Endothelial cell of umbilical vein (primary cell): ENCODE data around the gene EPS8L2. TPM values are rescaled to one million over a fixed set of nuclear protein-coding genes. Genes with fewer than 3 reads are reported as not detected.

ENCODE experiments used
- BruUV-seq: library from RNA; stranded (reverse); fragments of 400-500 nt; replicated peaks from 2 replicates; lab custom pipeline; 2021; lab: Mats Ljungman, UMichigan
- CTCF ChIA-PET: fragments of 300-600, 350-600 bp; sonication (Branson Sonifier 250); formaldehyde crosslinking; loops from one replicate; lab custom pipeline; 2021; ENCODE audit warnings: antibody characterized with exemption, inconsistent platforms; lab: Charles Lee
- POLR2A ChIA-PET: fragments of 300-600, 350-600 bp; sonication (Branson Sonifier 250); formaldehyde crosslinking; loops from one replicate; lab custom pipeline; 2021; ENCODE audit warnings: antibody characterized with exemption, inconsistent platforms; lab: Charles Lee
- DNase-seq: peaks from one replicate; pipeline ENCODE4 v3.0.0-alpha.2; 2011; ENCODE audit warnings: low read depth, low spot score
- FAIRE-seq: peaks from 2 replicates; lab custom pipeline; 2011; peaks lifted over from hg19 to GRCh38; lab: Jason Lieb, UNC
- H2AFZ ChIP-seq: 2 replicates; pipeline ENCODE4 v1.6.0; 2012; ENCODE audit warnings: low read depth, low read length, control low read depth, inconsistent platforms
- H3K27ac ChIP-seq: 2 replicates; pipeline ENCODE4 v1.5.1; 2011; ENCODE audit warnings: low read depth, mild to moderate bottlenecking, control low read depth, low read length, moderate library complexity; ENCODE audit not compliant: insufficient read depth
- H3K27me3 ChIP-seq, 2 experiments: 2 replicates each; pipeline versions ENCODE4 v1.6.0 to v1.6.1; 2011; ENCODE audit warnings: low read length in 2 of 2, mixed read lengths in 1 of 2; ENCODE audit not compliant: control insufficient read depth in 2 of 2, insufficient read depth in 2 of 2
- H3K36me3 ChIP-seq, 2 experiments: 2 replicates in 1 of 2; 3 replicates in 1 of 2; pipeline ENCODE4 v1.5.1; 2011; ENCODE audit warnings: low read length in 2 of 2, mild to moderate bottlenecking in 1 of 2, moderate library complexity in 1 of 2; ENCODE audit not compliant: control insufficient read depth in 2 of 2, insufficient read depth in 2 of 2; ENCODE audit errors: extremely low read depth in 1 of 2
- H3K4me1 ChIP-seq: 3 replicates; pipeline ENCODE4 v1.5.1; 2011; ENCODE audit warnings: mild to moderate bottlenecking, low read length; ENCODE audit not compliant: control insufficient read depth, insufficient read depth; ENCODE audit errors: extremely low read depth
- H3K4me2 ChIP-seq: 2 replicates; pipeline ENCODE4 v1.6.1; 2011; ENCODE audit warnings: low read length, control low read depth, mixed read lengths; ENCODE audit not compliant: insufficient read depth
- H3K4me3 ChIP-seq, 3 experiments: fragments of 200-600 bp in 1 of 3; sonication (generic), shearing (Covaris generic) in 1 of 3; replicated peaks in 1 of 3; 2 replicates each; pipeline ENCODE4 v1.5.1; 2011 to 2016; ENCODE audit warnings: control low read depth in 3 of 3, low read length in 3 of 3, mild to moderate bottlenecking in 2 of 3, inconsistent platforms in 1 of 3, low read depth in 1 of 3, moderate library complexity in 1 of 3; ENCODE audit not compliant: insufficient read depth in 1 of 3
- H3K79me2 ChIP-seq: 2 replicates; pipeline ENCODE4 v1.6.0; 2012; ENCODE audit warnings: low read length, inconsistent platforms; ENCODE audit not compliant: control insufficient read depth, insufficient read depth
- H3K9ac ChIP-seq: replicated peaks from 2 replicates; pipeline ENCODE3; 2011; ENCODE audit warnings: low read length, control low read depth; ENCODE audit not compliant: insufficient read depth; ENCODE audit errors: extremely low read depth
- H3K9me1 ChIP-seq: replicated peaks from 3 replicates; pipeline ENCODE4 v1.6.0; 2011; ENCODE audit warnings: mild to moderate bottlenecking, low read length; ENCODE audit not compliant: control insufficient read depth, insufficient read depth; ENCODE audit errors: extremely low read depth
- H3K9me3 ChIP-seq: replicated peaks from 2 replicates; pipeline ENCODE4 v1.5.1; 2012; ENCODE audit warnings: low read length, inconsistent platforms; ENCODE audit not compliant: control insufficient read depth, insufficient read depth
- H4K20me1 ChIP-seq: replicated peaks from 2 replicates; pipeline ENCODE3; 2011; ENCODE audit warnings: mild to moderate bottlenecking, low read length; ENCODE audit not compliant: control insufficient read depth, insufficient read depth; ENCODE audit errors: extremely low read depth
- EZH2 ChIP-seq: IDR thresholded peaks from 2 replicates; pipeline ENCODE4 v1.6.1; 2012; ENCODE audit warnings: borderline replicate concordance, low read depth, mild to moderate bottlenecking, moderate library complexity, low read length, inconsistent platforms; ENCODE audit not compliant: severe bottlenecking
- FOS ChIP-seq: IDR thresholded peaks from 2 replicates; pipeline ENCODE4 v1.6.1; 2011; ENCODE audit warnings: mild to moderate bottlenecking, low read length, moderate library complexity, borderline replicate concordance; ENCODE audit not compliant: insufficient read depth
- GATA2 ChIP-seq: IDR thresholded peaks from 2 replicates; pipeline ENCODE4 v1.7.0; 2011; ENCODE audit warnings: low read depth, mild to moderate bottlenecking, moderate library complexity, mixed read lengths, low read length; ENCODE audit not compliant: insufficient read length, insufficient read depth
- JUN ChIP-seq: IDR thresholded peaks from 2 replicates; pipeline ENCODE4 v1.6.1; 2011; ENCODE audit warnings: borderline replicate concordance, low read depth; ENCODE audit not compliant: insufficient read length, insufficient read depth
- MYC ChIP-seq: IDR thresholded peaks from one replicate; pipeline ENCODE4 v1.6.1; 2011; ENCODE audit warnings: mild to moderate bottlenecking, low read depth, low read length
- POLR2A ChIP-seq: IDR thresholded peaks from 2 replicates; pipeline ENCODE4 v1.6.1; 2012; ENCODE audit warnings: low read depth, mild to moderate bottlenecking, control low read depth, low read length
- POLR2AphosphoS5 ChIP-seq: IDR thresholded peaks from 2 replicates; pipeline ENCODE4 v1.6.1; 2012; ENCODE audit warnings: low read depth, mild to moderate bottlenecking, control low read depth, low read length, moderate library complexity; ENCODE audit not compliant: insufficient read depth
- dilution Hi-C: fragments of 300-500 bp; cut with MboI; formaldehyde crosslinking; loops from one replicate; pipeline ENCODE4 v1.15.0; 2019; ENCODE audit warnings: low sequenced_read_pairs; ENCODE audit not compliant: extremely low pct_ligation_motif_present
- intact Hi-C: fragments of 100-400 bp; cut with micrococcal nuclease; formaldehyde crosslinking; loops from one replicate; pipeline ENCODE4 v1.10.0; 2022
- polyA plus RNA-seq, 4 experiments: library from polyadenylated mRNA; depleted of rRNA in 3 of 4; stranded (reverse) in 3 of 4; unstranded in 1 of 4; fragments of >200 nt; gene quantifications; 2 replicates each; pipeline versions ENCODE4 v1.2.1 to v1.2.3, GENCODE V29; 2011 to 2012; ENCODE audit warnings: missing spikeins in 1 of 4
- total RNA-seq: library from RNA; stranded (reverse); gene quantifications from 2 replicates; pipeline ENCODE4 v1.2.3, GENCODE V29; 2021
- TF ChIP-seq, protein P1 (sequence below): IDR thresholded peaks from 2 replicates; pipeline ENCODE4 v1.6.1; 2011; ENCODE audit not compliant: insufficient read depth, insufficient read length
- TF ChIP-seq, protein P2 (sequence below), 2 donors: IDR thresholded peaks; 1 replicate in 1 of 2; 2 replicates in 1 of 2; pipeline ENCODE4 v1.5.1; 2011; ENCODE audit warnings: low read length in 2 of 2, mild to moderate bottlenecking in 2 of 2, moderate library complexity in 2 of 2, control low read depth in 1 of 2, inconsistent platforms in 1 of 2, low read depth in 1 of 2; ENCODE audit not compliant: insufficient read depth in 1 of 2; ENCODE audit errors: extremely low read depth in 1 of 2

The EPS8L2 gene
- total and polyA plus RNA-seq, 2 donors (not counting 3 experiments of a cell fraction or from before 2014, with no cell fraction given), result 5.2 to 12.5 TPM

DNA sequence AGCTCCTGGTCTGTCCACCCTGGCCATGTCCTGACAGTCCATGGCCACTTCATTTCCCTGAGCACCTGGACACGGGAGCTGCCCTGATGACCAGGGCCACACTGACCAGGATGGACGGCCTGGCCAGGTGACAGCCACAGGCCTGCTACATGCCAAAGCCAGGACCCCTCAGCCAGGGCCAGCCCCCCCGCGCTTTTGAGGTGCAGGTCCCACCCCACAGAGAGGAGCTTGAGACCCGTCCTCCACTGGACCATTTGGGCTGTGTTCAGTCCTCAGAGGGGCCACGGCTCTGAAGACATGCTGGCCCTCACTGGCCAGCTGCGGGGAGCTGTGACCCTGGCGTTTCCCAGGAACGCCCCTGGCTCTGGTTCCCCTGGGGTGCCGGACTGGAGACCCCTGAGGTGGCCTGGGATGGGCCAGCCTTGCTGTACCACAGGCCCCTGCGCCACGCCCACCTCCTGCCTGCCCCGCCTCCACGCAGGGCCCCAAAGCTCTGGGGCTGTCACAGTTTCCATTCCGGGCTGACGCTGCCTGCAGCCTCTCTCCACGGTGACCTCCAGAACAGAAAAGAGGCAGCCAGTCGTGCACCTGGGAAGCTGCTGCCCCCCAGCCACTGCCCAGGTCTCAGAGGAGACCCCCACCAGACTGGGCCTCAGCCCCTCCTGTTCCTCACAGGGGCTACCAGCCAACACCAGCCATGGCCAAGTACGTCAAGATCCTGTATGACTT is 18.2 kb downstream of the EPS8L2 start:
- peaks cover 22 to 23% of the 10 kb centered on the region in 2 experiments for H3K27me3 ChIP-seq
- no peak overlapping the region for H2AFZ ChIP-seq
- H3K9ac ChIP-seq, result no peak overlapping the region
- ChIA-PET CTCF (interaction anchor here (1.4 to 3.9 kb wide), 5 partner anchors 13 to 170 kb away, joined by 5 to 36 read pairs (median 7); partner anchors contain the start of genes DEAF1 and TMEM80), POLR2A (no interaction called here)
- H3K79me2 ChIP-seq, result no peaks in the 10 kb centered on the region
- TF ChIP-seq POLR2A (no peak), EZH2 (no peak), GATA2 (no peak), JUN (no peak), POLR2AphosphoS5 (no peak), MYC (no peak), FOS (no peak)
- TF ChIP-seq, protein P1, sequence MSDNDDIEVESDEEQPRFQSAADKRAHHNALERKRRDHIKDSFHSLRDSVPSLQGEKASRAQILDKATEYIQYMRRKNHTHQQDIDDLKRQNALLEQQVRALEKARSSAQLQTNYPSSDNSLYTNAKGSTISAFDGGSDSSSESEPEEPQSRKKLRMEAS, result no peak
- TF ChIP-seq, protein P2, sequence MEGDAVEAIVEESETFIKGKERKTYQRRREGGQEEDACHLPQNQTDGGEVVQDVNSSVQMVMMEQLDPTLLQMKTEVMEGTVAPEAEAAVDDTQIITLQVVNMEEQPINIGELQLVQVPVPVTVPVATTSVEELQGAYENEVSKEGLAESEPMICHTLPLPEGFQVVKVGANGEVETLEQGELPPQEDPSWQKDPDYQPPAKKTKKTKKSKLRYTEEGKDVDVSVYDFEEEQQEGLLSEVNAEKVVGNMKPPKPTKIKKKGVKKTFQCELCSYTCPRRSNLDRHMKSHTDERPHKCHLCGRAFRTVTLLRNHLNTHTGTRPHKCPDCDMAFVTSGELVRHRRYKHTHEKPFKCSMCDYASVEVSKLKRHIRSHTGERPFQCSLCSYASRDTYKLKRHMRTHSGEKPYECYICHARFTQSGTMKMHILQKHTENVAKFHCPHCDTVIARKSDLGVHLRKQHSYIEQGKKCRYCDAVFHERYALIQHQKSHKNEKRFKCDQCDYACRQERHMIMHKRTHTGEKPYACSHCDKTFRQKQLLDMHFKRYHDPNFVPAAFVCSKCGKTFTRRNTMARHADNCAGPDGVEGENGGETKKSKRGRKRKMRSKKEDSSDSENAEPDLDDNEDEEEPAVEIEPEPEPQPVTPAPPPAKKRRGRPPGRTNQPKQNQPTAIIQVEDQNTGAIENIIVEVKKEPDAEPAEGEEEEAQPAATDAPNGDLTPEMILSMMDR (IDR thresholded peaks at IDR 0.05; ENCODE audit: extremely low read depth in 1 of 2, insufficient read depth in 1 of 2, low read depth in 1 of 2, low read length in 2 of 2), result no peak
- intact Hi-C loops, result loop anchor here (1.0 kb wide), 1 partner anchor 28 kb away; no protein-coding TSS in a partner anchor
- no TSS peak for BruUV-seq
- H3K4me1 ChIP-seq, result peaks cover 3% of the 10 kb centered on the region
- H3K27ac ChIP-seq, result no peak overlapping the region
- no peaks in the 10 kb centered on the region for H3K9me3 ChIP-seq
- no peaks in the 10 kb centered on the region for H4K20me1 ChIP-seq
- FAIRE-seq (no peak), DNase-seq (no peak)
- H3K36me3 ChIP-seq, result no peaks in the 10 kb centered on the region
- H3K4me3 ChIP-seq, result no peak overlapping the region
- no peaks in the 10 kb centered on the region for H3K9me1 ChIP-seq
- dilution Hi-C loops, result no loop called here
- no peak overlapping the region for H3K4me2 ChIP-seq
